IMR-90 (cell line): ENCODE results near the gene SRRD.

Experiments used
- BHLHE40 ChIP-seq: fragments of 150-350 bp; IDR thresholded peaks from 2 replicates; pipeline ENCODE4 v1.6.1; 2016; ENCODE audit warnings: mild to moderate bottlenecking, low read depth, low read length
- CEBPB ChIP-seq: IDR thresholded peaks from 2 replicates; pipeline ENCODE4 v1.6.1; 2012; ENCODE audit warnings: low read depth, low read length, improper control_type of control experiment
- CHD1 ChIP-seq: IDR thresholded peaks from 2 replicates; pipeline ENCODE4 v1.6.1; 2012; ENCODE audit warnings: low read depth, low read length, improper control_type of control experiment
- FOS ChIP-seq: fragments of 150-350 bp; IDR thresholded peaks from 2 replicates; pipeline ENCODE4 v1.6.1; 2016; ENCODE audit warnings: low read depth, low read length
- MAFK ChIP-seq: IDR thresholded peaks from 2 replicates; pipeline ENCODE4 v1.6.1; 2012; ENCODE audit warnings: low read depth, low read length, improper control_type of control experiment
- MAZ ChIP-seq: IDR thresholded peaks from 2 replicates; pipeline ENCODE4 v1.6.1; 2012; ENCODE audit warnings: low read depth, mild to moderate bottlenecking, low read length, improper control_type of control experiment, moderate library complexity, borderline replicate concordance
- MXI1 ChIP-seq: IDR thresholded peaks from 2 replicates; pipeline ENCODE4 v1.6.1; 2012; ENCODE audit warnings: low read depth, mild to moderate bottlenecking, low read length, moderate library complexity, borderline replicate concordance
- POLR2A ChIP-seq: IDR thresholded peaks from 2 replicates; pipeline ENCODE4 v1.6.1; 2012; ENCODE audit warnings: mild to moderate bottlenecking, low read depth, low read length
- RAD21 ChIP-seq: IDR thresholded peaks from 2 replicates; pipeline ENCODE4 v1.6.1; 2012; ENCODE audit warnings: low read length, improper control_type of control experiment
- RCOR1 ChIP-seq: IDR thresholded peaks from 2 replicates; pipeline ENCODE4 v1.6.1; 2012; ENCODE audit warnings: mild to moderate bottlenecking, low read length, improper control_type of control experiment; ENCODE audit not compliant: insufficient replicate concordance
- RFX5 ChIP-seq: IDR thresholded peaks from 2 replicates; pipeline ENCODE4 v1.8.0; 2012; ENCODE audit warnings: low read depth, mild to moderate bottlenecking, low read length, moderate library complexity
- USF2 ChIP-seq: fragments of 150-350 bp; IDR thresholded peaks from 2 replicates; pipeline ENCODE4 v1.6.1; 2017; ENCODE audit warnings: mild to moderate bottlenecking, antibody characterized with exemption, low read length, low read depth
- TF ChIP-seq, protein P1 (sequence below): conservative IDR thresholded peaks from 2 replicates; pipeline ENCODE4 v1.5.1; 2012; ENCODE audit warnings: mild to moderate bottlenecking, low read depth, low read length, improper control_type of control experiment
- TF ChIP-seq, protein P2 (sequence below): fragments of 150-350 bp; IDR thresholded peaks from 2 replicates; pipeline ENCODE4 v1.6.1; 2016; ENCODE audit warnings: low read depth, mild to moderate bottlenecking, low read length, moderate library complexity, borderline replicate concordance

- no peak for TF ChIP-seq RAD21
- TF ChIP-seq, protein P1, sequence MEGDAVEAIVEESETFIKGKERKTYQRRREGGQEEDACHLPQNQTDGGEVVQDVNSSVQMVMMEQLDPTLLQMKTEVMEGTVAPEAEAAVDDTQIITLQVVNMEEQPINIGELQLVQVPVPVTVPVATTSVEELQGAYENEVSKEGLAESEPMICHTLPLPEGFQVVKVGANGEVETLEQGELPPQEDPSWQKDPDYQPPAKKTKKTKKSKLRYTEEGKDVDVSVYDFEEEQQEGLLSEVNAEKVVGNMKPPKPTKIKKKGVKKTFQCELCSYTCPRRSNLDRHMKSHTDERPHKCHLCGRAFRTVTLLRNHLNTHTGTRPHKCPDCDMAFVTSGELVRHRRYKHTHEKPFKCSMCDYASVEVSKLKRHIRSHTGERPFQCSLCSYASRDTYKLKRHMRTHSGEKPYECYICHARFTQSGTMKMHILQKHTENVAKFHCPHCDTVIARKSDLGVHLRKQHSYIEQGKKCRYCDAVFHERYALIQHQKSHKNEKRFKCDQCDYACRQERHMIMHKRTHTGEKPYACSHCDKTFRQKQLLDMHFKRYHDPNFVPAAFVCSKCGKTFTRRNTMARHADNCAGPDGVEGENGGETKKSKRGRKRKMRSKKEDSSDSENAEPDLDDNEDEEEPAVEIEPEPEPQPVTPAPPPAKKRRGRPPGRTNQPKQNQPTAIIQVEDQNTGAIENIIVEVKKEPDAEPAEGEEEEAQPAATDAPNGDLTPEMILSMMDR, result no peak
- no peak for TF ChIP-seq POLR2A
- TF ChIP-seq USF2, result no peak
- TF ChIP-seq CEBPB, result no peak
- no peak for TF ChIP-seq MAFK
- TF ChIP-seq MAZ, result no peak
- no peak for TF ChIP-seq CHD1
- TF ChIP-seq, protein P2, sequence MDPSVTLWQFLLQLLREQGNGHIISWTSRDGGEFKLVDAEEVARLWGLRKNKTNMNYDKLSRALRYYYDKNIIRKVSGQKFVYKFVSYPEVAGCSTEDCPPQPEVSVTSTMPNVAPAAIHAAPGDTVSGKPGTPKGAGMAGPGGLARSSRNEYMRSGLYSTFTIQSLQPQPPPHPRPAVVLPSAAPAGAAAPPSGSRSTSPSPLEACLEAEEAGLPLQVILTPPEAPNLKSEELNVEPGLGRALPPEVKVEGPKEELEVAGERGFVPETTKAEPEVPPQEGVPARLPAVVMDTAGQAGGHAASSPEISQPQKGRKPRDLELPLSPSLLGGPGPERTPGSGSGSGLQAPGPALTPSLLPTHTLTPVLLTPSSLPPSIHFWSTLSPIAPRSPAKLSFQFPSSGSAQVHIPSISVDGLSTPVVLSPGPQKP, result no peak
- TF ChIP-seq BHLHE40, result no peak
- no peak for TF ChIP-seq RFX5
- TF ChIP-seq FOS, result no peak
- TF ChIP-seq MXI1, result no peak
- TF ChIP-seq RCOR1, result no peak
These were observed 31.3 kb upstream of the SRRD start for GRCh38 chr22:26452236-26453016.
